Measurements from ENCODE around the gene TUBB6.

GRCh38 chr18:12361770-12362378 lies 53.8 kb downstream of the TUBB6 start:
- no peak for TF ChIP-seq CTCF (IDR thresholded peaks at IDR 0.05)
- no peak for TF ChIP-seq POLR2A (IDR thresholded peaks at IDR 0.05)
